Transverse colon (tissue), 4 donors: ENCODE measurements around the gene ZMYM4.

ENCODE experiments used
- CTCF ChIP-seq, 5 experiments: fragments of 200-600 bp in 3 of 5; fragments of 450-650 bp in 2 of 5; sonication (generic) in 3 of 5; IDR thresholded peaks; 1 replicate in 2 of 5; 2 replicates in 3 of 5; pipeline ENCODE4 v1.5.1; 2016 to 2017; ENCODE audit warnings: antibody characterized with exemption in 5 of 5, inconsistent platforms in 3 of 5, mild to moderate bottlenecking in 2 of 5, moderate library complexity in 1 of 5
- POLR2AphosphoS5 ChIP-seq, 3 donors: sonication (generic); formaldehyde crosslinking; IDR thresholded peaks; one replicate each; pipeline ENCODE4 v1.6.1; 2016; ENCODE audit warnings: antibody characterized with exemption in 3 of 3

DNA sequence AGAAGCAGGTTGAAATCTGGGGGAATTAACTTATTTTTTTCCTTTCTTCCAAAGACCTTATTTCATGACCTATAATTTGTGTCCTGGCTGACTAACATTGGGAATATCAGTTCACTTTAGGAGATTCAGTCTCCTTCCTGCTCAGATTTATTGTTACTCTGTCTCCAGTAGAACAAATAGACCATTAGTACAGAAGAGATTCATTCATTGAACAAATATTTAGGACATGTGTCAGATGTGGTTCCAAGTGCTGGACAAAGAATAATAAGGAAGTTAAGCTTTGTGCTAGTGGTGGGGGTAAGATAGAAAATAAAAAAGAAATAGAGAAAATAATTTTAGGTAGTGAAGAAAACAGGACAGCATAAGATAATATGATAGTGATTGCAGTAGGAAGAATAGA is 20.3 kb downstream of the ZMYM4 start:
- TF ChIP-seq POLR2AphosphoS5 (IDR thresholded peaks at IDR 0.05) (no peak), CTCF (IDR thresholded peaks at IDR 0.05) (no peak)
